ENCODE measurements around the gene EGFR.

- TF ChIP-seq CTCF (IDR thresholded peaks at IDR 0.05) (no peak), POLR2A (IDR thresholded peaks at IDR 0.05) (no peak)
Measured at GRCh38 chr7:55094092-55094690, 75.4 kb downstream of the EGFR start.
